Tibial artery (tissue), 4 donors: ENCODE results near the gene GNG7.

Experiments used
- DNase-seq, 2 donors: peaks; one replicate each; pipeline ENCODE4 v3.0.0-alpha.2; 2019
- H3K27ac ChIP-seq, 2 donors: fragments of 200-600 bp; sonication (generic) in 1 of 2; 1 replicate in 1 of 2; 2 replicates in 1 of 2; pipeline ENCODE4 v1.5.1; 2018 to 2019; ENCODE audit warnings: mild to moderate bottlenecking in 1 of 2
- H3K27me3 ChIP-seq, 2 donors: fragments of 200-600 bp; sonication (generic) in 1 of 2; one replicate each; pipeline versions ENCODE4 v1.5.1 to v1.6.0; 2016 to 2019
- H3K36me3 ChIP-seq, 3 donors: fragments of 200-600 bp; sonication (generic) in 2 of 3; one replicate each; pipeline ENCODE4 v1.5.1; 2016 to 2019; ENCODE audit warnings: mild to moderate bottlenecking in 2 of 3
- H3K4me1 ChIP-seq, 4 donors: fragments of 200-600 bp; sonication (generic) in 2 of 4; 1 replicate in 3 of 4; 2 replicates in 1 of 4; pipeline ENCODE4 v1.5.1; 2016 to 2019
- H3K4me3 ChIP-seq, 2 donors: fragments of 200-600 bp; sonication (generic) in 1 of 2; 1 replicate in 1 of 2; 2 replicates in 1 of 2; pipeline ENCODE4 v1.5.1; 2018 to 2019; ENCODE audit warnings: mild to moderate bottlenecking in 2 of 2
- H3K9me3 ChIP-seq, 3 donors: fragments of 200-600 bp; sonication (generic) in 1 of 3; one replicate each; pipeline ENCODE4 v1.5.1; 2016 to 2019
- CTCF ChIP-seq, 2 experiments: fragments of 200-600 bp in 1 of 2; fragments of 450-650 bp in 1 of 2; IDR thresholded peaks; one replicate each; pipeline ENCODE4 v1.5.1; 2017 to 2019; ENCODE audit warnings: antibody characterized with exemption in 2 of 2, mild to moderate bottlenecking in 1 of 2, moderate library complexity in 1 of 2
- intact Hi-C: fragments of 100-400 bp; cut with DNase I; formaldehyde crosslinking; loops from one replicate; pipeline ENCODE4 v1.15.0; 2023; ENCODE audit warnings: low total_unique reads

Gene GNG7

GRCh38 chr19:2478756-2479555, 223.5 kb downstream of the GNG7 start:
- Histone ChIP-seq H3K27me3 (no peaks in the 10 kb centered on the region), H3K36me3 (peaks cover 13 to 15% (median 14%) of the 10 kb centered on the region in 3 donors), H3K9me3 (peaks cover 0 to 14% (median 9%) of the 10 kb centered on the region in 3 donors), H3K4me1 (peaks cover 6 to 21% (median 18%) of the 10 kb centered on the region in 4 donors), H3K27ac (peak overlapping the region; percentile 96), H3K4me3 (peak overlapping the region; percentile 97 to 98)
- intact Hi-C loops, result loop anchor here (1.0 kb wide), 1 partner anchor 64 kb away; no protein-coding TSS in a partner anchor
- no peak for TF ChIP-seq CTCF (IDR thresholded peaks at IDR 0.05)
- peak; percentile 89 to 93 for DNase-seq

GRCh38 chr19:2478278-2478755, 224.2 kb downstream of the GNG7 start:
- DNase-seq, result peak; percentile 87 to 92

GRCh38 chr19:2477732-2478191, 224.7 kb downstream of the GNG7 start:
- no peak for TF ChIP-seq CTCF (IDR thresholded peaks at IDR 0.05)
- Histone ChIP-seq H3K27me3 (no peaks in the 10 kb centered on the region), H3K4me1 (peaks cover 6 to 22% (median 18%) of the 10 kb centered on the region in 4 donors), H3K9me3 (peaks cover 0 to 5% (median 5%) of the 10 kb centered on the region in 3 donors), H3K4me3 (peak overlapping the region; percentile 97 to 98), H3K27ac (peak overlapping the region; percentile 96), H3K36me3 (peaks cover 13 to 15% (median 14%) of the 10 kb centered on the region in 3 donors)
- DNase-seq, result peak; percentile 47 to 77
- intact Hi-C loops, result loop anchor here (1.0 kb wide), 1 partner anchor 66 kb away; no protein-coding TSS in a partner anchor

More at GRCh38 chr19:2478278-2478755, 224.2 kb downstream of the GNG7 start:
- Histone ChIP-seq H3K36me3 (peaks cover 13 to 15% (median 14%) of the 10 kb centered on the region in 3 donors), H3K9me3 (peaks cover 0 to 11% (median 9%) of the 10 kb centered on the region in 3 donors), H3K4me1 (peaks cover 6 to 22% (median 18%) of the 10 kb centered on the region in 4 donors), H3K27ac (peak overlapping the region; percentile 96), H3K4me3 (peak overlapping the region; percentile 97 to 98), H3K27me3 (no peaks in the 10 kb centered on the region)
- peak; percentile 39 to 41 for TF ChIP-seq CTCF (IDR thresholded peaks at IDR 0.05)
- intact Hi-C loops, result loop anchor here (1.0 kb wide), 1 partner anchor 65 kb away; no protein-coding TSS in a partner anchor

GRCh38 chr19:2477141-2477710, 225.3 kb downstream of the GNG7 start:
- intact Hi-C loops, result no loop called here

More at GRCh38 chr19:2477141-2477710, 225.3 kb downstream of the GNG7 start:
- Histone ChIP-seq H3K4me1 (peaks cover 6 to 22% (median 18%) of the 10 kb centered on the region in 4 donors), H3K9me3 (peaks cover 0 to 1% (median 0%) of the 10 kb centered on the region in 3 donors), H3K27me3 (no peaks in the 10 kb centered on the region), H3K4me3 (peak overlapping the region; percentile 97 to 98), H3K36me3 (peaks cover 13 to 15% (median 14%) of the 10 kb centered on the region in 3 donors), H3K27ac (peak overlapping the region; percentile 96)
- TF ChIP-seq CTCF (IDR thresholded peaks at IDR 0.05), result no peak
- DNase-seq, result peak in 1 of 2 donors; percentile 79
